Measurements from ENCODE around the gene RAB11FIP3.

RAB11FIP3 gene

DNA sequence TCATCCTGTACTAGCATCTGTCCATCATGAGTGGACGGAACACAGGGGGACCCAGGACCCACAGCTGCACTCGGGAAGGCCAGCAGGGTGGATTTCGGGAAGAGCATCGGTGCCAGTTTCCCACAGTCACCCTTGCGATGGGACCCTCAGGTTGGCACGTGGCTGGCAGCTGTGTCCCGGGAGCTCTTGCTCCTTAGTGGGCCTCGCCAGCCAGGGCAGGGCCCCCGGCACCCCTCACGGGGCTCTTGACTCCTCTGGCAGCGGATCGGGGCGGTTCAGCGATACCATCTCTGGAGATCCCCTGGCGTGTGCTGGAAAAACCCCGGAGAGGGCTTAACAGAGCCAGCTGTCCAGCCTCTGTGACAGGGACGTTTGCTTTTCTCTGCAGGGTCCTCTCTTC is 111.3 kb downstream of the RAB11FIP3 start:
- H3K27ac ChIP-seq = no peak overlapping the region
- TF ChIP-seq, protein P1, sequence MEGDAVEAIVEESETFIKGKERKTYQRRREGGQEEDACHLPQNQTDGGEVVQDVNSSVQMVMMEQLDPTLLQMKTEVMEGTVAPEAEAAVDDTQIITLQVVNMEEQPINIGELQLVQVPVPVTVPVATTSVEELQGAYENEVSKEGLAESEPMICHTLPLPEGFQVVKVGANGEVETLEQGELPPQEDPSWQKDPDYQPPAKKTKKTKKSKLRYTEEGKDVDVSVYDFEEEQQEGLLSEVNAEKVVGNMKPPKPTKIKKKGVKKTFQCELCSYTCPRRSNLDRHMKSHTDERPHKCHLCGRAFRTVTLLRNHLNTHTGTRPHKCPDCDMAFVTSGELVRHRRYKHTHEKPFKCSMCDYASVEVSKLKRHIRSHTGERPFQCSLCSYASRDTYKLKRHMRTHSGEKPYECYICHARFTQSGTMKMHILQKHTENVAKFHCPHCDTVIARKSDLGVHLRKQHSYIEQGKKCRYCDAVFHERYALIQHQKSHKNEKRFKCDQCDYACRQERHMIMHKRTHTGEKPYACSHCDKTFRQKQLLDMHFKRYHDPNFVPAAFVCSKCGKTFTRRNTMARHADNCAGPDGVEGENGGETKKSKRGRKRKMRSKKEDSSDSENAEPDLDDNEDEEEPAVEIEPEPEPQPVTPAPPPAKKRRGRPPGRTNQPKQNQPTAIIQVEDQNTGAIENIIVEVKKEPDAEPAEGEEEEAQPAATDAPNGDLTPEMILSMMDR (conservative IDR thresholded peaks at IDR 0.05) = no peak
- no peak for TF ChIP-seq ZFX (IDR thresholded peaks at IDR 0.05)

- TF ChIP-seq, protein P1 (conservative IDR thresholded peaks at IDR 0.05) = no peak; the same call in 1 of the 2 replicates
- no peak for TF ChIP-seq ZFX (IDR thresholded peaks at IDR 0.05)
- no peak overlapping the region for H3K27ac ChIP-seq
Measured at GRCh38 chr16:537415-538335, 112.2 kb downstream of the RAB11FIP3 start.

DNA sequence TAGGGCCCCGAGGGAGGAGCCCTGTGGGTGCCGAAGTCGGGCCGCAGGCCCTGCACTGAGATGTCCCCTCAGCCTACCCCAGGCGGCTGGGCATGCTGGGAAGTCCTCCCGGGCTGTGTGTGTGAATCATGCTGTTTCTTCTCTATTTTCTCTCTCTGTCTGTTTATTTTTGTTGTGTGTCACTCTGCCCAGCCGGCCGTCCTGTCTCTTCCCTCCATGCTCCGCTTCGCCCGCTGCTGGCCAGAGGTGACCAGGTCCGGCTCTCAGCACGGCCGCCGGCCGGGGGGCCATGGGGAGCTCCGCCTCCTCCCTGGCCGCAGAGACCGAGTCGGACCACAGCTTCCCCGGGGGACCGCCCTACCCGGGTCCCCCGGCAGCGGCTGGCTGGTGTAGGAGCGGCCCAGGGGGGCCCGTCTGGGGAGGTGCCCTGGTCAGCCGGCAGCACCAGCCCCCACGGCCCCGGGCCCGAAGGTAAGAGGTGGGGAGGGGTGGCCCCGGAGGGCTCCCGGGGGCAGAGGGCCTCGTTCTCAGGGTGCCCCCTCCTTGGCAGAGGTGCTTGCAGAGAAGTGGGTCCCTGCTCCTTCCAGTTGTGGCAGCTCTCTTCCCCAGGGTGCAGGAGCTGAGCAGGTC is 114.6 kb downstream of the RAB11FIP3 start:
- no peak for TF ChIP-seq ZFX (IDR thresholded peaks at IDR 0.05)
- TF ChIP-seq, protein P1 (conservative IDR thresholded peaks at IDR 0.05) = no peak
- no peak overlapping the region for H3K27ac ChIP-seq

DNA sequence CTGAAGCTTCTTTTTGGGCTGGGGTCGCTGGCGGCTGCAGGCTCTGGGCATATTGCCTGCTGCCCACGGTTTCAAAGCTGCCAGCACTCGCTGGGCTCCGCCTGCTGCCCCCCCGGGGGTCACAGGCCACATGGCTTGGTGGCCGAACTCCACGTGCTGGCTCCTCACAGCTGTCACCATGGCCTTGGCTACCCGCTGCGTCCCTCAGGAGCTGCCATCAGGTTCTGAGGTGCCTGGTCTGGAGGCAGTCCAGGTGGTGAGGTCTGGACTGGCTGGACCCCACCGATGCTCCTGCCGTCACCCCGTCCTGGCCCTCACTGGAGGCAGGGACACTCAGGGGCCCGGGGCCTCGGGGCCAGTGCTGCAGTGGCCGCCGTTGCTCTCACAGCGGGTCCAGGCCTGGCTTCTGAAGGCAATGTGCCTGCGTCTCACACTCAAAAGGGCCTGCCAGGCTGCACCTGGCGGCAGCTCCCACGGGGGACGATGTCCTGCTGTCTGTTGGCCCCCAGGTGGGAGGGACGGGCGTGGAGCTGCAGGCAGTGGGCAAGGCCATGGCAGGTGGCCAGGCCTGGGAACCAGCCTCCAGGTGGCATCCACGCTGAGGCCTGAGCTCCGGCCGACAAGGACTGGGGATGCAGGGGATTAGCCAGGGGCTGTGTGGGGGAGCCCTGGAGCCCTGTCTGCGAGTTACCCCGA is 115.3 kb downstream of the RAB11FIP3 start:
- no peak overlapping the region for H3K27ac ChIP-seq
- no peak for TF ChIP-seq ZFX (IDR thresholded peaks at IDR 0.05)
- TF ChIP-seq, protein P1 (conservative IDR thresholded peaks at IDR 0.05) = no peak

DNA sequence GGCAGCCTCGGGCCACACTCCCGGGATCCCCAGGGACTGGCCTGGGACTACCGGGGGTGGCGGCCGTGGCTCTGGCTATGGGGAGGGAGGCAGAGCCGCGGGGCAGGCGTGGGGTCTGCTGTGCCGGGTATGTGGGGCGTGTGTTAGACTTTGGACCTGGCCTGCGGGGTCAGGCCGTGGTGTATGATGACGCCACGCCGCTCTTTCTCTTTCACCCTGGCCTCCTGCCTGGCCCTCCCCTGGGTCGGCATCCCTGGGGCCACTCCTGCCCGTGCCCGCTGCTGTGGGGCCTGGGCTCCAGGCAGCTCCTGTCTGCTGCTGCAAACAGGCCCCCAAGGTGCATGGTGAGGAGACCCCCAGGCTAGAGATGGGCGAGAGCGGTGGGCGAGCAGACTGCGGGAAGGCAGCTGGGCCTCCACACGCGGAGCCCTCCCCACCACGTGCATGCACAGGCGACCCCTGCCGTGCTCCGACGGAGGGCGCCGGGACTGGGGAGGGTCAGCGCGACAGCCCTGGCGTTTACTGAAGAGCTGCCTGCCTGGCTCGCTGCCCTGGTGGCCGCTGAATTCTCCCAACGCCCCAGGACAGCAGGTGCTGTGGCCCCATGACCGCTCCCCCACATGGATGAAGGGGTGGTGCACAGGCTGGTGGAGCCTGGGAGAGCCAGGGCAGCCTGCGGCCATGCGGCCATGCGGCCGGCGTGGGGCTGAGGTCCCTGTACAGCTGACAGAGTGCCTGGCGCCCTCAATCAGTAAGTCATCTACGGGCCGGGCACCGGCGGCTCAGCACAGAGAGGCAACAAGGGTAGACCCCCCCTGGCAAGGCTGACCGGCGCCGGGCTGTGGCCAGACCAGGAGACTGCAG is 118.1 kb downstream of the RAB11FIP3 start:
- H3K27ac ChIP-seq = no peak overlapping the region
- TF ChIP-seq, protein P1 (conservative IDR thresholded peaks at IDR 0.05) = no peak
- TF ChIP-seq ZFX (IDR thresholded peaks at IDR 0.05) = no peak

DNA sequence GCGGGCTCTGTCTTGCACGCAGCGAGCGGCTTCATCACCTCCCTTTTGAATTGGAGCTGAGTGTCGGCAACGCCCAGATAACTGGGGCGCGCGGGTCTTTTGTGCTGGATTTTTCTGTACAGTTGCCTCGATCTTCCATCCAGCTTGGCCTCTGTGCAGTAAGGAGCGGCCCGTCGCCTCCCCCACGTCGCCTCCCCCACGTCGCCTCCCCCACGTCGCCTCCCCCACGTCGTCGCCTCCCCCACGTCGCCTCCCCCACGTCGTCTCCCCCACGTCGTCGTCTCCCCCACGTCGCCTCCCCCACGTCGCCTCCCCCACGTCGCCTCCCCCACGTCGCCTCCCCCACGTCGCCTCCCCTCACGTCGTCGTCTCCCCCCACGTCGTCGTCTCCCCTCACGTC is 119.1 kb downstream of the RAB11FIP3 start:
- no peak overlapping the region for H3K27ac ChIP-seq
- TF ChIP-seq, protein P1 (conservative IDR thresholded peaks at IDR 0.05) = no peak
- TF ChIP-seq ZFX (IDR thresholded peaks at IDR 0.05) = no peak

Data from C4-2B (cell line).